Posterior vena cava (tissue), 2 donors: ENCODE measurements around the gene MEMO1. TPM values are rescaled to one million over a fixed set of nuclear protein-coding genes. Genes with fewer than 3 reads are reported as not detected.
"Not testable (repeated sequence)": the region's sequence is repeated elsewhere in the genome, so short reads cannot be mapped to it uniquely, and the experiment has no call there.

Experiments
- DNase-seq: peaks from one replicate; pipeline ENCODE4 v3.0.0-alpha.2; 2020; ENCODE audit warnings: low spot score
- intact Hi-C, 2 donors: fragments of 100-400 bp; cut with DNase I; formaldehyde crosslinking; loops; one replicate each; pipeline versions ENCODE4 v1.14.1 to v1.14.2; 2022 to 2023
- total RNA-seq, 2 donors: library from RNA; stranded (reverse); fragmentation: NEBNext Ultra II Directional; extraction: Animal tissue kit (Norgen Biotek cat#: 25700); gene quantifications; one replicate each; pipeline ENCODE4 v1.2.1, GENCODE V29; 2021
- donor health status: DM: yes; HTN: yes; CAD: no.
- donor health status: DM: yes; HTN: yes; CAD: no.

MEMO1 gene
- total RNA-seq, 2 donors from 2014 or later = 33.5 to 44.7 TPM

DNA sequence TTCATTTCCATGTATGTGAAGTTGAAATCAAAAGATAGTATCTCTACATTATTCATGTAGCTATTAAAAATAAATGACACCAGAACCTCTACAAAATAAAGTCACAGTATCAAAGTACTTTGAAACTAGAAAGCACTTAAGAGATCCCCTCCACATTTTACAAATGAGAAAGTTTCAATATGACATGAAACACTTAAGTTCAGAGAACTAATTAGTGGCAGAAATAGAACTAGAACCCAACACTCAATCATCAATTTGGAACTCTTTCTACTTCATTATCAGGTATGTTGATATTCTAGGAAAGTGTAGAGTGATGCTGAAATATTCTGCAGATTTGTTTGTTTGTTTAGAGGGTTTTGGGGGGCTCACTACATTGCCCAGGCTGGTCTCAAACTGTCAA lies 145.6 kb downstream of the MEMO1 start:
- intact Hi-C loops = no loop called here
- DNase-seq = no peak

DNA sequence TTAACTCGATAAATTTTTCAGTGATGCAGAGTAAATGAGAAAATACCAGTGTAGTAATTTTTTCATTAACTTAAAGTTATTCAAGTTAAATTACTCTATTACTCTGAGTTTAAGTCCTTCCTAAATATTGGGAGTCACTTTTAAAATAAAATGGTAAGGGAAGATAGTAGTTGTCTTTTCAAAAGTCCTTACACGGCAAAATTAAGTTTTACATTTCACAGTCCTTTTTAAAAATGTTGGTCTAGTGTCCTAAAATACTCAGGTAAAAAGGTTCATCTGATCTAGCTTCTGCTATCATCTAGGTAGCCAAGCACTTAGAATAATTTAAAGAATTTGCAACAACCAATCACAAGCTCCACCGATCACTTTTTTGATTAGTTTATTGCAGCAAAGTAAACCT lies 146.9 kb downstream of the MEMO1 start:
- intact Hi-C loops = loop anchor here in 1 of 2 donors (1.0 kb wide), 1 partner anchor 18 kb away; no protein-coding TSS in a partner anchor
- no peak for DNase-seq

DNA sequence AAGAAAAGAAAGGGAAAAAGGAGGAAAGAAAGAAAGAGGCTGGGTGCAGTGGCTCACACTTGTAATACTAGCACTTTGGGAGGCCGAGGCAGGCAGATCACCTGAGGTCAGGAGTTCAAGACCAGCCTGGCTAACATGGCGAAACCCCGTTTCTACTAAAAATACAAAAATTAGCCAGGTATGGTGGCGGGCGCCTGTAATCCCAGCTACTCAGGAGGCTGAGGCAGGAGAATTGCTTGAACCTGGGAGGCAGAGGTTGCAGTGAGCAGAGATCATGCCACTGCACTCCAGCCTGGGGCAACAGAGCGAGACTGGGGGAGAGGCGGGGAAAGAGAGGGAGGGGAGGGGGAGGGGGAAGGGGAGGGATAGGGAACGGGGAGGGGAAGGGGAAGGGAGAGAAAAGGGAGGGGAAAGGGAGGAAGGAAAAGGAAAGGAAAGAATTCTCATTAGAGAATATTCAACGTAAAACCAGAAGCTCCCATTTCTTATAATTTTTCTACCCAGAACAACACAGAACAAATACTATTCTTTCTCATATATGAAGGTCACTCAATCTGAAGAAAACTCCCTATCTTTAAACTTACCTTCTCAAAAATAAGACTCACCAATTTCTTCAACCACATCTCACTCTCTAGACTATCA lies 147.7 kb downstream of the MEMO1 start:
- DNase-seq = not testable (repeated sequence)
- intact Hi-C loops = loop anchor here in 1 of 2 donors (1.0 kb wide), 1 partner anchor 17 kb away; no protein-coding TSS in a partner anchor

DNA sequence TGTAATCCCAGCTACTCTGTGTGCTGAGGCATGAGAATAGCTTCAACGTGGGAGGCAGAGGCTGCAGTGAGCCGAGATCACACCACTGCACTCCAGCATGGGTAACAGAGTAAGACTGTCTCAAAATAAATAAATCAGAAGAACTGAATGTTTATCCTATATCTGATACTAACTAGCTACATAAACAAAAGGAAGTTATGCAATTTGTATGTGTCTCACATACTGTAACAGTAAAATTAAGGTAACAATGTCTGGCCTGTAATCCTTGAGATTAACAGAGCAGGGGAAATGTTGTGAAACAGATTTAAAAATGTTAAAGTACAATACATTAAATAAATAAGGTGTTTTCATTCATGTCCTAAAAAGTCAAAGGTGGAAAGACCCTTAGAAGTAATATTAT lies 150.8 kb downstream of the MEMO1 start:
- no peak for DNase-seq
- intact Hi-C loops = no loop called here

DNA sequence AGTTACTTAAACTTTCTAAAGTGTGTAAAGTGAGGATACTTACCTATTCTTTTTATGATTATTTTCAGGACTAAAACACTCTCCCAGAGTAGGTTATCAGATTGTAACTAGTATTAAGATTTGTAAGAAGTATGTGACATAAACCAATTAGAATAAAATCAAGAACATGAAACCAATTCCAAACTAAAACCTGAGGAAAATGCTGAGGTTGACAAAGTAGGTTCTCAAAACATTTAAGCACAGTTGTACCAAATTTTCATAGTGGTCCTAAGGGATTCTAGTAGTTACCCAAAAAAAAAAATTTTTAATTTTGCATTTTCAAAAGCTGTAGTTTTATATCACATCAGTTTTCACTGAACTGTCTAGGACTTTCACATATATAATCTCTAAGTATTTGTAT lies 157.3 kb downstream of the MEMO1 start:
- intact Hi-C loops = no loop called here
- DNase-seq = no peak

DNA sequence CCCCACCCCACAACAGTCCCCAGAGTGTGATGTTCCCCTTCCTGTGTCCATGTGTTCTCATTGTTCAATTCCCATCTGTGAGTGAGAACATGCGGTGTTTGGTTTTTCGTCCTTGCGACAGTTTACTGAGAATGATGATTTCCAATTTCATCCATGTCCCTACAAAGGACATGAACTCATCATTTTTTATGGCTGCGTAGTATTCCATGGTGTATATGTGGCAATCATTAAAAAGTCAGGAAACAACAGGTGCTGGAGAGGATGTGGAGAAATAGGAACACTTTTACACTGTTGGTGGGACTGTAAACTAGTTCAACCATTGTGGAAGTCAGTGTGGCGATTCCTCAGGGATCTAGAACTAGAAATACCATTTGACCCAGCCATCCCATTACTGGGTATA lies 168.7 kb downstream of the MEMO1 start:
- DNase-seq, intact Hi-C loops: not testable (repeated sequence)

DNA sequence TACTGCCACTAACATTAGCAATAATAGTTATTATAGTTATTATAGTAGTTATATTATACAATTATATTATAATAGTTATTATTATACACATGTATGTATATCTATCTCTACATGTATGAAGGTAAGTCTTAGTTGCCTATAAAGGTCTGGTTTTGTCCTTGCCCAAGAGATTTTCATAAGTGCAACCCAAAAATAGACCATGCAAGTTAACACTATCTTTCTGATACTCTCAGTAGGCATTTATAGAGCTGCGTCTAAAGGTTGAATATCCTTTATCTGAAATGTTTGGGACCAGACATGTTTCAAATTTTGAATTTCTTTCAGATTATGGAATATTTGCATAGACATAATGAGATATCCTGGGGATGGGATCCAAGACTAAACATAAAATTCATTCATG lies 175.4 kb downstream of the MEMO1 start:
- DNase-seq = no peak

DNA sequence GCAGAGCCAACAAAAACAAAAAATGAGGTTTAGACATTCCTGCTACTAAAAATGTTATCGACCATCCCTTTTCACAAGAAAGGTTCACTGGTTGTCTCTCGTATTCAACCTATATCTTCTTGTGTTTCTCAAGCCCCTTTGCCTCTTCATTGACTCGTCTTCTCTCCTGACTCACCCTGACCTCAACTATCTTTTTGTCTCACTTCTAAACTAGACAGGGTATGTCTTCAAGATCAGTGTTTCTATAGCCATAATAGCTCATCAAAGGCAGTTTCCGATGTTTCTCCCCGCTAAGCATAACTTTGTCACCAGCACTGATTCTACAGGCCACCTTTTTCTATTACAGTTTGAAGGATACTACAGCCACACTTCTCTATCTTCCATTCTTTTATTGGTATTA lies 178.4 kb downstream of the MEMO1 start:
- intact Hi-C loops = no loop called here

More for the DNA sequence above, 175.4 kb downstream of the MEMO1 start:
- intact Hi-C loops = no loop called here

DNA sequence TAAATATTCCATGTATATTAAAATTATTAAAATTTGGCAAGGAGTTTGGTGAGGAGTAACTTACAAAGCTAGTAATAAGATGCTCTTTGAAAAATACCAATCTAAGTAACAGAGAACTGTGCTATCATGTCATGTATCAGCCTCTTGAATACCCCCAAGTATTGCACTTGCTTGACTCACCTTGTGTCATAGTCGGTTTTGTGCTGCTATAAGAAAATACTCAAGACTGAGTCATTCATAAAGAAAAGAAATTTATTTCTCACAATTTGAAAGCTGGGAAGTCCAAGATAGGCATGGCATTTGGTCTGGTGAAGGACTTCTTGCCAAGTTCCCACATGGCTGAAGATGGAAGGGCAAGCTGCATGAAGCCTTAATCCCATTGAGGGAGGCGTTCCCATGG lies 179.2 kb downstream of the MEMO1 start:
- intact Hi-C loops = no loop called here
- DNase-seq = no peak

More for the DNA sequence above, 178.4 kb downstream of the MEMO1 start:
- no peak for DNase-seq

DNA sequence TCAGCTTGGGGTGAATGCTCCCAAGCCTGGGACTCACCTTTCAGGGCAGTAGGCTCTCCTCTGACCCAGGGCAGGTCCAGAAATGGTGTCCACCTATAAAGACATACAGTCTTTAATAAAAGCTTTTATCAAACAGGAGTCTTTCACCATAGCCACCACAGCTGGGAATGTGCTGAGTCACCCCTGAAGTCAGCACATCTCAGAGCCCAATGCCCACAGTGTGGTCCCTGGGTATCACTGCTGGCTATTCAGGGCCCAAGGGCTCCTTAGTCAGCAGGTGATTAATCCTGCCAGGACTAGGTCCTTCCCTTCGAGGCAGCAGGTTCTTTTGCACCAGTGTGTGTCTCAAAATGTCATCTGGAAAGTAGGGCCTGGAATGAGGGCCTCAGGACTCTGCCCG lies 181.9 kb downstream of the MEMO1 start:
- no peak for DNase-seq
- intact Hi-C loops = no loop called here

DNA sequence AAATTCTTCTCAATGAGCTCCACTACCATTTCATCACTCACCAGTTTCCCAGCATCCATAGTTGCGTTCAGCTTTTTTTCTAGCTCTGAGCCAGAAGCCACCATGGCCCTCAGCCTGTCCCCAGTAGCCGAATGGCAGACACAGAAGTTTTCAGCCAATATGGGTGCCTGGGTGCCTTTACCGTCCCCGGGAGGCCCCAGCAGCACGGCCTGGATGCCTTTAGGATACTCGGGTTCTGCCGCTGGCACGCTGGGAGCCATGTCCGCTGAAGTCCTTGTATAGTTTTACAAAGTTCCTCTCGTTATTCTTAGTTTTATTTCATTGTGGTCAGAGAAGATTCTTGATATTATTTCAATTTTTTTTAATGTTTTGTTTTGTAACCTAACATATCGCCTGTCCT lies 187.2 kb downstream of the MEMO1 start:
- intact Hi-C loops = no loop called here
- DNase-seq = no peak

DNA sequence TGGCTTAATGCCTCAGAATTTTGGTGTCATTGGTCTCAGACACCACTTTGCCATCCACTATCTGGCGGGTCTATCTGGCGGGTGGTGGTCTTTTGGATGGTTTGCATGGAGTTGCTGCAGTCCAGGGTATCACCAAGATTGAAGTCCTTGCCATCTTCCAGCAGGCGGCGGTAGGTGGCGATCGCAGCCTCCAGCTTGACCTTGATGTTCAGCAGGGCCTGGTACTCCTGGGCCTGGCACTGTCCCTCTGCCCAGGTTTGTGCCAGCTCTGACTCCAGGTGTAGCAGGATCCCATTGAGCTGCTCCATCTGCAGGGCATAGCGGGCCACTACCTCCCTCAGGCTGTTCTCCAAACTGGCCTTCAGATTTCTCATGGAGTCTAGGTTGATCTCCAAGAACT lies 188.2 kb downstream of the MEMO1 start:
- DNase-seq = no peak
- intact Hi-C loops = no loop called here

Other genes with a start within 250 kb of the MEMO1 start
- gene DPY30, start 28.8 kb upstream of the MEMO1 start, total RNA-seq = 10 to 100 TPM; 41.6 to 45.5 TPM
- 10 to 100 TPM; 11.1 to 12.6 TPM for gene SPAST, start 52.5 kb upstream of the MEMO1 start, total RNA-seq
- gene SLC30A6, start 154.9 kb upstream of the MEMO1 start, total RNA-seq = 10 to 100 TPM; 19.4 to 19.9 TPM